ENCODE data around the gene C10orf53.

DNA sequence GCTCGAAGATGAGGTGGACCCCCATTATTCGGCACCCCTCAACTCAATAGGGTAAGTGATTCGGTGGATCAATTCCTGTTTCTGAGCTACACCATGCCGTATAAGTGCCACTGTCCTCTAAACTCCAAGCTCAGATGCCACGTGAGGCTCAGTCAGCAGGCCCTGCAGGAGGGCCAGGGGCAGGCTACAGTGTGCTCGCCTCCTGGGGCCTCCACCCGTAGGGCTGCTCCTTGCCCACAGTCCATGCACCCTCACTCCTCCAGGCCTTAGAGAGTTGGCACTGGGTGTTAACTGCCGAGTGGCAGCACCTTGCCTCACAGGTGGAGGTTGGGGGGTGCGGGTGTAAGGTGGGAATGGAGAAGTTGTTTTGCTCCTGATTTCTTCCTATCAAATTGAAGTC, 12.1 kb downstream of the C10orf53 start:
- TF ChIP-seq IRF2 (CRISPR knock-in tag; IDR thresholded peaks at IDR 0.05; ENCODE audit: borderline replicate concordance, low read depth) = no peak
- no peak for TF ChIP-seq ETV6 (CRISPR knock-in tag; IDR thresholded peaks at IDR 0.05)
- TF ChIP-seq, protein P1, sequence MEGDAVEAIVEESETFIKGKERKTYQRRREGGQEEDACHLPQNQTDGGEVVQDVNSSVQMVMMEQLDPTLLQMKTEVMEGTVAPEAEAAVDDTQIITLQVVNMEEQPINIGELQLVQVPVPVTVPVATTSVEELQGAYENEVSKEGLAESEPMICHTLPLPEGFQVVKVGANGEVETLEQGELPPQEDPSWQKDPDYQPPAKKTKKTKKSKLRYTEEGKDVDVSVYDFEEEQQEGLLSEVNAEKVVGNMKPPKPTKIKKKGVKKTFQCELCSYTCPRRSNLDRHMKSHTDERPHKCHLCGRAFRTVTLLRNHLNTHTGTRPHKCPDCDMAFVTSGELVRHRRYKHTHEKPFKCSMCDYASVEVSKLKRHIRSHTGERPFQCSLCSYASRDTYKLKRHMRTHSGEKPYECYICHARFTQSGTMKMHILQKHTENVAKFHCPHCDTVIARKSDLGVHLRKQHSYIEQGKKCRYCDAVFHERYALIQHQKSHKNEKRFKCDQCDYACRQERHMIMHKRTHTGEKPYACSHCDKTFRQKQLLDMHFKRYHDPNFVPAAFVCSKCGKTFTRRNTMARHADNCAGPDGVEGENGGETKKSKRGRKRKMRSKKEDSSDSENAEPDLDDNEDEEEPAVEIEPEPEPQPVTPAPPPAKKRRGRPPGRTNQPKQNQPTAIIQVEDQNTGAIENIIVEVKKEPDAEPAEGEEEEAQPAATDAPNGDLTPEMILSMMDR (IDR thresholded peaks at IDR 0.05) = no peak
- TF ChIP-seq, protein P2, sequence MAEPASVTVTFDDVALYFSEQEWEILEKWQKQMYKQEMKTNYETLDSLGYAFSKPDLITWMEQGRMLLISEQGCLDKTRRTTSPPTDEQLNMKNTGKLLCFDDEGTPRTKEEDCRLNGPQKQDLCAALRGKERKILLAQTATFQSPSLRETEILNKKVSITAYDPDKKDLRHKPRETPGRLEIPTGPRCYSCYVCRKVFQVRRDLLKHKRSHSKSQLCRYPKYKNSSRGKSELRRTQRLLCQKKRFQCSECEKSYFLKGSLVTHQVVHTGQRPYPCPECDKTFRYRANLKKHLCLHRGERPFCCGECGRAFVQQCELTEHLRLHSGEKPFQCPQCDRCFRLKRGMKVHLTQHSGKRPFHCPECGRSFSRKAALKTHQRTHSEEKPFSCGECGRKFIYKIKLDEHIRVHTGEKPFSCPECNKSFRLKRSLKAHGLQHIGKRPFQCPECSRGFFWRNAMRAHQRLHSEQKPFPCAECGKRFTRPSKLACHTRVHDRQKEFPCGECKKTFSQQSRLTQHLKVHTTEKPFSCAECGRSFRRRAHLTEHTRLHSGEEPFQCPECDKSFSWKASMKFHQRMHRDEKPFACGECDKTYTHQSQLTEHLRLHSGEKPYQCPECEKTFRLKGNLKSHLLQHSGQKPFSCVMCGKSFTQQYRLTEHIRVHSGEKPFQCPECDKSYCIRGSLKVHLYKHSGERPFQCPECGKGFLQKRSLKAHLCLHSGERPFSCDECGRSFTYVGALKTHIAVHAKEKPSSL (CRISPR knock-in tag; conservative IDR thresholded peaks at IDR 0.05) = no peak
- no peak for TF ChIP-seq ZNF263 (CRISPR knock-in tag; IDR thresholded peaks at IDR 0.05; ENCODE audit: low read depth)
- TF ChIP-seq, protein P3, sequence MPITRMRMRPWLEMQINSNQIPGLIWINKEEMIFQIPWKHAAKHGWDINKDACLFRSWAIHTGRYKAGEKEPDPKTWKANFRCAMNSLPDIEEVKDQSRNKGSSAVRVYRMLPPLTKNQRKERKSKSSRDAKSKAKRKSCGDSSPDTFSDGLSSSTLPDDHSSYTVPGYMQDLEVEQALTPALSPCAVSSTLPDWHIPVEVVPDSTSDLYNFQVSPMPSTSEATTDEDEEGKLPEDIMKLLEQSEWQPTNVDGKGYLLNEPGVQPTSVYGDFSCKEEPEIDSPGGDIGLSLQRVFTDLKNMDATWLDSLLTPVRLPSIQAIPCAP (CRISPR knock-in tag; IDR thresholded peaks at IDR 0.05) = no peak
- TF ChIP-seq, protein P4, sequence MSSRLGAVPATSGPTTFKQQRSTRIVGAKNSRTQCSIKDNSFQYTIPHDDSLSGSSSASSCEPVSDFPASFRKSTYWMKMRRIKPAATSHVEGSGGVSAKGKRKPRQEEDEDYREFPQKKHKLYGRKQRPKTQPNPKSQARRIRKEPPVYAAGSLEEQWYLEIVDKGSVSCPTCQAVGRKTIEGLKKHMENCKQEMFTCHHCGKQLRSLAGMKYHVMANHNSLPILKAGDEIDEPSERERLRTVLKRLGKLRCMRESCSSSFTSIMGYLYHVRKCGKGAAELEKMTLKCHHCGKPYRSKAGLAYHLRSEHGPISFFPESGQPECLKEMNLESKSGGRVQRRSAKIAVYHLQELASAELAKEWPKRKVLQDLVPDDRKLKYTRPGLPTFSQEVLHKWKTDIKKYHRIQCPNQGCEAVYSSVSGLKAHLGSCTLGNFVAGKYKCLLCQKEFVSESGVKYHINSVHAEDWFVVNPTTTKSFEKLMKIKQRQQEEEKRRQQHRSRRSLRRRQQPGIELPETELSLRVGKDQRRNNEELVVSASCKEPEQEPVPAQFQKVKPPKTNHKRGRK (CRISPR knock-in tag; IDR thresholded peaks at IDR 0.05; ENCODE audit: borderline replicate concordance) = no peak
- TF ChIP-seq ZNF219 (CRISPR knock-in tag; IDR thresholded peaks at IDR 0.05; ENCODE audit: borderline replicate concordance) = no peak

All from WTC11 (cell line).